OCI-M2 (cell line): ENCODE measurements around the gene DAGLA.
"Not testable (repeated sequence)": the region's sequence is repeated elsewhere in the genome, so short reads cannot be mapped to it uniquely, and the experiment has no call there.

Experiments
- DNase-seq: peaks from one replicate; lab custom pipeline; 2025; ENCODE audit not compliant: unreplicated experiment; lab: John Stamatoyannopoulos, UW

Gene DAGLA, protein sequence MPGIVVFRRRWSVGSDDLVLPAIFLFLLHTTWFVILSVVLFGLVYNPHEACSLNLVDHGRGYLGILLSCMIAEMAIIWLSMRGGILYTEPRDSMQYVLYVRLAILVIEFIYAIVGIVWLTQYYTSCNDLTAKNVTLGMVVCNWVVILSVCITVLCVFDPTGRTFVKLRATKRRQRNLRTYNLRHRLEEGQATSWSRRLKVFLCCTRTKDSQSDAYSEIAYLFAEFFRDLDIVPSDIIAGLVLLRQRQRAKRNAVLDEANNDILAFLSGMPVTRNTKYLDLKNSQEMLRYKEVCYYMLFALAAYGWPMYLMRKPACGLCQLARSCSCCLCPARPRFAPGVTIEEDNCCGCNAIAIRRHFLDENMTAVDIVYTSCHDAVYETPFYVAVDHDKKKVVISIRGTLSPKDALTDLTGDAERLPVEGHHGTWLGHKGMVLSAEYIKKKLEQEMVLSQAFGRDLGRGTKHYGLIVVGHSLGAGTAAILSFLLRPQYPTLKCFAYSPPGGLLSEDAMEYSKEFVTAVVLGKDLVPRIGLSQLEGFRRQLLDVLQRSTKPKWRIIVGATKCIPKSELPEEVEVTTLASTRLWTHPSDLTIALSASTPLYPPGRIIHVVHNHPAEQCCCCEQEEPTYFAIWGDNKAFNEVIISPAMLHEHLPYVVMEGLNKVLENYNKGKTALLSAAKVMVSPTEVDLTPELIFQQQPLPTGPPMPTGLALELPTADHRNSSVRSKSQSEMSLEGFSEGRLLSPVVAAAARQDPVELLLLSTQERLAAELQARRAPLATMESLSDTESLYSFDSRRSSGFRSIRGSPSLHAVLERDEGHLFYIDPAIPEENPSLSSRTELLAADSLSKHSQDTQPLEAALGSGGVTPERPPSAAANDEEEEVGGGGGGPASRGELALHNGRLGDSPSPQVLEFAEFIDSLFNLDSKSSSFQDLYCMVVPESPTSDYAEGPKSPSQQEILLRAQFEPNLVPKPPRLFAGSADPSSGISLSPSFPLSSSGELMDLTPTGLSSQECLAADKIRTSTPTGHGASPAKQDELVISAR

DNA sequence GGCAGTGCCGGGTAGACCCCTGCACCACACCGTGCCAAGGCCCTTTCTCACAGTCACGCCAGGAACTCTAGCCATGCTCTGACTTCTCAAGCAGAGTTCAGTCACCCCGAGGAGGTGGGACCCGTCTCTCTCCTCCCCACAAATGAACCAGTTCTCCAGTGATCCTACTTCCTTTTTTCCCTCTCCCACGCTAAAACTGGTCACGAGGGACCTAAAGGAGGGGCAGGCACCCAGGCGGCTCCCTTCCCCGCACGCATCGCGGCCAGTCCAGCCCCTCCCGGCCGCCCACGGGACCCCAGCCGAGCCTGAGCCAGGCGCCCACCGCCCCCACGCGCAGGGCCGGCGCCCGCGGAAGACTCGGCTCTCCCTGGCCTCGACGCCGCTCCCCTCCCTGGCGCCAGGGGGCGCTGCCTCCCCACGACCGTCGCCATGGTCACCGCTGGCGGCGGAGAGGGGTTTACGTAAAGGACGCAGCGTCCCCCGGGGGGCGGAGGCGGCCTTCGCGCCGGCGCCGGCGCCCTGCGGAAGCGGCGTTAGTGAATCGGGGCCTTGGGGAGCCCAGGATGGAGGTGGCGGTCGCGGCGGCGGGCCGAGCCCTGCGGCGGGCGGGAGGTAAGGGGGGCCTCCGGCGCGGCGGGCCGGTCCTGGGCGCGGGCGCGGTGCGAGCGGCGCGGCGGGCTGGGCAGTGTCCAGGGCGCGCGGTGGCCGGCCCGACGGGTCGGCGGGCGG, at the start of gene DAGLA:
Gene DAGLA, plus strand, starts transcription at position 499 of the 729 bp plus-strand sequence. CDS start 39,765 bp downstream, outside the sequence.
- DNase-seq: no peak

DNA sequence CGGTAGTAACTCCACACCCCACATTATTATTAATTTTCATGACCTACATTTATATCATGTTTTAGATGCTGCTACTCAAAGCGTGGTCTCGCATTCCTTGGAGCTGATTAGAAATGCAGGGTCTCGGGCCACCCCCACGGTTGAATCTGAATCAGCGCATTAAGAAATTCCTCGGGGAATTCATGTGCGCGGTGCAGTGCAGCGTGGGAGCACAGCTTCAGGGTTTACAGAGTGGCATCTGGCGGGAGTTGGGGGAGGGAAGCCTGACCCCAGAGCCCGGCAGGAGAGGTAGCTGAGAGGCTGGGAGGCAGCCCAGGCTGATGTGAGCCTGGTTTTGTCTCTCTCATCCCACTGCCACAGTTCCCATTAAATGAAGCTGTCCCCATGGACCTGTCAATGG, 48.1 kb upstream of the DAGLA start:
- no peak for DNase-seq

DNA sequence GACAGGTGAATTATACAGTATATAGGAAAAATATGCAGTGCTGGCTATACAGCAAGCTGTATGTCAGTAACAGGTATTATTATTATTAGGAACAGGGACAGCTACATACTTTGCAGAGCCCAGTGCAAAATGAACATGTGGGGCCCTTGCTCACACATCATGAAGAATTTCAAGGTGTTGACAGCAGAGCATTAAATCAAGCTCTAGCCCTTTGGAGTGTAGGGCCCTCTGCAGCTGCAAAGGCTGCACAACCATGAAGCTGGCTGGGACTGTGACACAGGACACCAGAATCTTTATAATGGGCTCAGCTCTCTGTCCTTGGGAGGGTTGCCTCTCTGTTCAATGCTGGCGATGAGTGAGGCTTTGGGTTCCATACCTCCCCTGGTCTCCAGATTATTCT, 44.9 kb upstream of the DAGLA start:
- no peak for DNase-seq

DNA sequence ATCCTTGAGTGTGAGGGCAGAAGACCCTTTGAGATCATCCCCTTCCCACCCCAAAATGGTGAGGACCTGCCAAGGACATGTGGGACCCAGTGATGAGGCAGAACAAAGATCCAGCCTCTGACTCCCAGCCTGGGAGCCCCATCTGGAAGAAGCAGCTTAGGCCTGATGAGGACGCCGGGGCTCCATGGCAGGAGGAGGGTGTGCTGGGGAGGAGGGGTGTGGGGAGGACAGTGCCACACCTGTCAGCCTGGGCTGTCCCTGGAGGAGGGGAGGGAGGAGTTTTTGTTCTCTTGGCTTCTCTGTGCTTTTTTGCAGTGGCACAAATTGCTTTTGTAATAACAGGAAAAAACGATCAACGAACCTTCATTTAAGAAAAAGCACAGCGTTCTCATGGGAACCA, 44.4 kb upstream of the DAGLA start:
- no peak for DNase-seq

DNA sequence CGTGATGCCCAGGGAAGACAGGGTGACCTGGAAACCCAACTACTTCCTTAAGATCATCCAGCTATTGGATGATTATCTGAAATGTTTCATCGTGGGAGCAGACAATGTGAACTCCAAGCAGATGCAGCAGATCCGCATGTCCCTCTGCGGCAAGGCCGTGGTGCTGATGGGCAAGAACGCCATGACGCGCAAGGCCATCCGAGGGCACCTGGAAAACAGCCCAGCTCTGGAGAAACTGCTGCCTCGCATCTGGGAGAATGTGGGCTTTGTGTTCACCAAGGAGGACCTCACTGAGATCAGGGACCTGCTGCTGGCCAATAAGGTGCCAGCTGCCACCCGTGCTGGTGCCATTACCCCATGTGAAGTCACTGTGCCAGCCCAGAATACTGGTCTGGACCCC, 43.5 kb upstream of the DAGLA start:
- DNase-seq: no peak

DNA sequence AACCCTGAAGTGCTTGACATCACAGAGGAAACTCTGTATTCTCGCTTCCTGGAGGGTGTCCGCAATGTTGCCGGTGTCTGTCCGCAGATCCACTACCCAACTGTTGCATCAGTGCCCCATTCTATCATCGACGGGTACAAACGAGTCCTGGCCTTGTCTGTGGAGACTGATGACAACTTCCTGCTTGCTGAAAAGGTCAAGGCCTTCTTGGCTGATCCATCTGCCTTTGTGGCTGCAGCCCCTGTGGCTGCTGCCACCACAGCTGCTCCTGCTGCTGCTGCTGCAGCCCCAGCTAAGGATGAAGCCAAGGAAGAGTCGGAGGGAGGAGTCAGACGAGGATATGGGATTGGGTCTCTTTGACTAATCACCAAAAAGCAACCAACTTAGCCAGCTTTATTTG, 42.9 kb upstream of the DAGLA start:
- DNase-seq: no peak

DNA sequence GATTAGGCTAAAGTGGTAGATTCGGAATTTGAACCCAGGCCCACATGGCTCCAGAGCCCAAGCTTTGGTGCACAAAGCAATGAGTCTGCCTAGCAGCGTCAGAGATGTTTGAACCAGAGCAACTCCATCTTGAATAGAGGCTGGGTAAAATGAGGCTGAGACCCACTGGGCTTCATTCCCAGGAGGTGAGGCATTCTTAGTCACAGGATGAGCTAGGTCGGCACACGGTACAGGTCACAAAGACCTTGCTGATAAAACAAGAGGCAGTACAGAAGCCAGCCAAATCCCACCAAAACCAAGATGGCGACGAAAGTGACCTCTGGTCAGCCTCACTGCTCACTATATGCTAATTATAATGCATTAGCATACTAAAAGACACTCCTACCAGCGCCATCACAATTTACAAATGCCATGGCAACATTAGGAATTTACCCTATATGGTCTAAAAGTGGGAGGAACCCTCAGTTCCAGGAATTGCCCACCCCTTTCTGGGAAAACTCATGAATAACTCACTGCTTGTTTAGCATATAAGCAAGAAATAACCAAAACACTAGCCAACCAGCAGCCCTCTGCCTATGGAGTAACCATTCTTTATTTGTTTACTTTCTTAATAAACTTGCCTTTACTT, 40.3 kb upstream of the DAGLA start:
- DNase-seq: no peak

DNA sequence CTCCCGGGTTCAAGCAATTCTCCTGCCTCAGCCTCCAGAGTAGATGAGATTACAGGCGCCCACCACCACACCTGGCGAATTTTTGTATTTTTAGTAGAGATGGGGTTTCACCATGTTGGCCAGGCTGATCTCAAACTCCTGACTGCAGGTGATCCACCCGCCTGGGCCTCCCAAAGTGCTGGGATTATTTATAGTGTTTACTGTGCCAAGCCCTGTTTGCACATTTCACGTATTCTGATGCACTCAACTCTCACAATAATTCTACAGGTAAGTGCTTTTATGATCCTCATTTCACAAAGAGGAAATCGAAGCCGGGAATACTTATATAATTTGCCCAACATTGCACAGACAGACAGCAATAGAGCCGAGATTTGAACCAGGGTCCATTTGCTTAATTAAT, 38.0 kb upstream of the DAGLA start:
- no peak for DNase-seq

DNA sequence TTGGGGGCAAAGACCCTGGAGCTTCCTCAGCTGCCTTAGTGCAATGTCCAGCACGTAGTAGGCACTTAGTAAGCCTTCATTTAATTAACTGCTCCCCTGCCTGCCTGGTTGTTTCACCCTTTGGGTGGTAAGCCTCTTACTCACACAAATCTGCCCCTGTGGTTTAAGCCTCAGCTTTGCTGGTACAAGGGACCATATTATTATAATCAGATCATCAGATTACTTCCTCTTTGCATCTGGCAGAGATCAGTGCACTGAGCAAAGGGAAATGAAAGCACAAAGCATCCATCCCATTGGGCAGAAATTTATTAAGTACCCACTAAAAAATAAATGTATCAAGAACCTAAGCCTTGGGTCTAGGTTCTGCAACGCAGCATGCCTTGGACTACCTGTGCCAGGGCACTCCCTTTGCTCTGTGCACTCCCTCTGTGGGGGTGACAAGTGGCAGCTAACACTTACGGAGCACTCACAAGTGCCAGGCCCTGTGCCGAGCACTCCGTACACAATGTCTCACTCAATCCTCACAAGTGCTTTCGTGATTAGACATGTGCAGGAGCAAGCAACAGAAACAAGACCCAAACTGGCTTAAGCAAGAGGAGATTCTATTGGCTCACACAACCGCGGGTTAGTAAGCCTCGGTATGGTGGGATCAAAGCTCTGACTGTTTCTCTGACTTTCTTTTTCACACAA, 34.9 kb upstream of the DAGLA start:
- no peak for DNase-seq

DNA sequence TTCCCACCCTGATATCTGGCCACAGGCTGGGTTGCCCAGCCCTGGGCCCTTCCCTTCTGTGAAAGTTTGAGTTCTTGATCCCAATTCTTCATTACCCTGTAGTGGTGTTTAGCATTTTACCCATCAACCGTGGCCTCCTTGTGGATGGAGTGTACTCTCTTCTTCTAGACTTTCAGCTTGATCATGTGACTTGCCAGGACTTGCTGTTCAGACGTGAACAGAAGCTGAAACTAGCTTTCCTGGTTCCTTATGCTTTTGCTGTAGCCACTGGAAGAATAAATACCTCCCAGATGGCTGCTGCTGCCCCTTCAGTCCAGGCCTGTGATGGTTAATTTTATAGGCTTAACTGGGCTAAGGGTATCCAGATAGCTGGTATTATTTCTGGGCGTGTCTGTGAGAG, 32.7 kb upstream of the DAGLA start:
- DNase-seq: no peak

DNA sequence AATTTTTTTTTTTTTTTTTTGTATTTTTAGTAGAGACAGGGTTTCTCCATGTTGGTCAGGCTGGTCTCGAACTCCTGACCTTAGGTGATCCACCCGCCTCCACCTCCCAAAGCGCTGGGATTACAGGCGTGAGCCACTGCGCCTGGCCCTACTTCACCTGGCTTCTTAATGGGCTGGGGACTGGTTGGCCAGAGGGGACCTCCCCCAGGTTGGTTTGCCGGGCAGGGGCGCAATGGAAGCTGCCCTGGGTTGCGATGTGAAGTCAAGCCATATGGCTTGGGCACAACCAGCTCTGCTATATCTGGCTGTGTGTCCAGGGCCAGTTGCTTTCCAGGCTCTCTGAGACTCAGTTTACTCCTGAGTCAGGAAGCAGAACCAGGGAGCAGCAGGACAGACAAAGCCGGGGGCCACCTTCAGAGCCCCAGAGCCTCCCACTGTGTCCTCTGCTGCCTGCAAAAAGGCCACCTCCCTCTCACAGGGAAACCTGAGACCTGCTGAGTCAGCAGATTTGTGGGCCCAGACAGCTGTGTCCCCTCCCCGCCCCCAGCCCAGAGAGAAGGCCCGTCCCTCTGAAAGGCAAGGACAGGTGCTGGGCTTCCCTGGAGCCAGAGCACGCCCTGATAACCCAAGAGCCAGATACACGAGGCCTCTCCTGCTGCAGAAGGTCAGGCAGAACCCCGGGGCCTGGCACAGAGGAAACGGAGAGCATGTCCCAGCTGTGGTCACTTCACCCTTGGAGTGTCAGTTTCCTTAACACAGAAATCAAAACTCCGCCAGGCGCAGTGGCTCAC, 29.2 kb upstream of the DAGLA start:
- no peak for DNase-seq

DNA sequence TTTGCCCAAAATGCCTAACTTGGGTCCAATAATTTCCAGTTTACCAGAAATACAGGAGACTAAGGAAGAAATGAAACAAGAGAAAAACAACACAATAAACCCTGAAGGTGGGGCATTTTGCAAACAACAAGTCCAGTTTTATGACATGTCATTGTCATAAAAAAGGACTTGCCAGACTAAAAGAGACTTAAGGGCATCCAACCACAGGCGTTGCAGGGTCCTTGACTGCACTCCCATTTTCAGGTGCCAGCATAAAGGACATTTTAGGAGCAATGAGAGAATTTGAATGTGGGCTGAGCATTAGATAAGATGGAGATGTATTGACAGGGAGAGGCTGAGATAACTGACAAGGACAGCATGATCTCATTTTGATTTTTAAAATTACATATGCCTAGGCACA, 28.1 kb upstream of the DAGLA start:
- DNase-seq: no peak

DNA sequence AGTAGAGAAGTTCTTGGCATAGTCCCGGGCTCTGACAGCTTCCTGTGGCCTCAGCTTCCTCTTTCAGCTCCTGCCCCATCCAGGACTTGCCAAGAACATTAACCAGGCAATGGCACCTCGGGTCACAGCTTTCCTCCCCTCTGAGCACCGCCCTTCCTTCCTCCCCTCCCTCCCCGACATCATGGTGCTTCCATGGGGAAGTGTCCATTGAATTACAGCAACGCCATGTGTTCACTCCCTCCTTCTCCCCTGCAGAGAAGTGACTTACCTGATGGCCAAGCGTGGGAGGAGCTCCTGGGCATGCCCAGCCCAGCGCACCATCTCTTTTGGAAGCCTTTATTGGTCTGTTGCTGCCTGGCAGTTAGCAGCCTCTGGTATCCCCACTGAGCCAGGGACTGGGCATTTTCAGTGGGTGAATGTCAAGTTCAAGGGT, 25.8 kb upstream of the DAGLA start:
- no peak for DNase-seq

DNA sequence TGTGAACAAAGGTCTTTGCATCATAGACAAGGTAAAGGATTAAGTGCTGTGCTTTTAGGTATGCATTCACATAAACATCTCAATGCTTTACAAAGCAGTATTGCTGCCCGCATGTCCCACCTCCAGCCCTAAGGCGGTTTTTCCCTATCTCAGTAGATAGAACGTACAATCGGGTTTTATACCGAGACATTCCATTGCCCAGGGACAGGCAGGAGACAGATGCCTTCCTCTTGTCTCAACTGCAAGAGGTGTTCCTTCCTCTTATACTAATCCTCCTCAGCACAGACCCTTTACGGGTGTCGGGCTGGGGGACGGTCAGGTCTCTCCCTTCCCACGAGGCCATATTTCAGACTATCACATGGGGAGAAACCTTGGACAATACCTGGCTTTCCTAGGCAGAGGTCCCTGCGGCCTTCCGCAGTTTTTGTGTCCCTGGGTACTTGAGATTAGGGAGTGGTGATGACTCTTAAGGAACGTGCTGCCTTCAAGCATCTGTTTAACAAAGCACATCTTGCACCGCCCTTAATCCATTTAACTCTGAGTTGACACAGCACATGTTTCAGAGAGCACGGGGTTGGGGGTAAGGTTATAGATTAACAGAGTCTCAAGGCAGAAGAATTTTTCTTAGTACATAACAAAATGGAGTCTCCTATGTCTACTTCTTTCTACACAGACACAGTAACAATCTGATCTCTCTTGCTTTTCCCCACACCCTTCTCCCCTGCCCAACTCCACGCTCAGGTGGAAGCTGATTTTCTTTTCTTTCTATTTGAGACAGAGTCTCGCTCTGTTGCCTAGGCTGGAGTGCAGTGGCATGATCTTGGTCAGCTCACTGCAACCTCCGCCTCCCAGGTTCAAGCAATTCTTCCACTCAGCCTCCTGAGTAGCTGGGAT, 24.7 kb upstream of the DAGLA start:
- DNase-seq: not testable (repeated sequence)

DNA sequence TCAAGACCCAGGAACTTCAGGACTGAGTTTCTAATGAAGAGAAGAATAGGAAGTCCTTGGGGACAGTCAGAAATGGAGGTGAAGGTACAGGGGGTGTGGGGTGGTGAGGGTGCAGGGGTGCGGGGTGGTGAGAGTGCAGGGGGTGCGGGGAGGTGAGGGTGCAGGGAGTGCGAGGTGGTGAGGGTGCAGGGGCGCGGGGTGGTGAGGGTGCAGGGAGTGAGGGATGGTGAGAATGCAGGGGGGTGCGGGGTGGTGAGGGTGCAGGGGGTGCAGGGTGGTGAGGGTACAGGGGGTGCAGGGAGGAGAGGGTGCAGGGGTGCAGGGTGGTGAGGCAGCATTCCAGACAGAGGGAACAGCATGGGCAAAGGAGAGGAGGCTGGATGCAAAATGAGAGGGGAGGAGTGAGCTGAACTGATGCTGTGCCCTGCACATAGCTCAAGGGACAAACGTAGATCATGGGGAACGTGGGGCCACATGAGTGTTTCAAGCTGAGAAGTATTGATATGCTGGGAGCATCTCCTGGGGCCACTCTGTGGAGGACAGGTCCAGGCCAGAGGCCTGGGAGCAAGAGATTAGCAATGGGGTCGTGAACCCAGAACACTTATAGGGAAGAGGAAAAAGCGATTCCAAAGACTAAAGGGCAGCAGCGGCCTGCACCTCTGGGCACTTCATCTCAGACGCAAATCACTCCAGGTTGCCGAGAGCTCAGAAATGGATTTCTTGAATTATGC, 23.7 kb upstream of the DAGLA start:
- no peak for DNase-seq

DNA sequence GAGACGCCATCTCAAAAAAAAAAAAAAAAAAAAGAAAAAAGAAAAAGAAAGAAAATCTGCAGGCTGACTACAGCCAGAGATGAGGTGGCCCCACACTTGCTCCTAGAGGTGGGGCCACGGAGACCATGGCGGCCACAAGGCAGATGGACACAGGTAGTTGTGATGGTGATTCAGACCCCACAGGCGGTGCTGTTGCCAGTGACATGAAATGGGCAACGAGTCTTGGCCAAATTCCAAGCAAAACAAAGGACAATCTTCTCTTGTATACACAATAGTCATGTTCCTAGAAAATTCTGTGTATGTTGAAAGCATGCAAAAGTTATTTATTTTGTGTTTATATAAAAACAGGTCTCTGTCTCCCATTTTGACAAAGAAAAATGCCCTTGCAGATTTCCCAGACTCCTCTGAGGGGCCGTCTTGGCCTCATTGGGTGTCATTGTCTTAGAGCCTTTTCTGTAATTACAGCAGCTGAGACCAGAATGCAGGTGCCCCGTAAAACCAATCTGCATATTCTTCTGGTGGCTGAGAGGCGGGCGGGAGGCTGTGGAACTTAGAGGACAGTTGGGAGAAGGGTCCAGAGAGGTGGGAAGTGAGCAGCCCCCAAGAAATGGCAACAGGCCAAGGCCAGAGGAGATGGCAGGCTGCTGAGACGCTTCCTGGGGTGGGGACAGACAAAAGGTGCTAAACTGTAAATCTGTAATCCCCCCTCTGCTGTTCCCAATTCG, 22.5 kb upstream of the DAGLA start:
- no peak for DNase-seq
